Measurements from ENCODE around the gene TUBB2A. TPM values are rescaled to one million over a fixed set of nuclear protein-coding genes. Genes with fewer than 3 reads are reported as not detected.
"Not testable (repeated sequence)": the region's sequence is repeated elsewhere in the genome, so short reads cannot be mapped to it uniquely, and the experiment has no call there.

TUBB2A gene
- total RNA-seq, 1 donor from 2014 or later, result 43.5 TPM

DNA sequence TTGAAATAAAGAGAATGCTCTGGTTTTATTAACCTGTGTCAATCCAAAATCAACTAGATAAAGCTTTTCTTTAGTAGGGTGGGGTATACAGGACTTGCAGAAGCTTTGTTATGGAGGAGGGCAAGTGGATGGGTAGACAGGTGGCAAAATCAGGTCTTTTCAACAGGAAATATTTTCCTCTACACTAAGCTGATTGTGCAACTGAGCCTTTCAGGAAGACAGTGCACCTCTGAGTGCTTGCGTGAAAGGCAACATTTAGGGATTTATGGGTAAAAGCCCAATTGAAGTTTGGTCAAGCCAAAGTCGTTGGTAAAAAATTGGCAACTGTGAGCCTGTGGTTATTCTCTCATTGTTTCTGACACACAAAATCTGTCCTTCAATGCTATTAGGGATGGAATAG, 23.8 kb upstream of the TUBB2A start:
- no peak for DNase-seq (ENCODE audit: low read depth in 2 of 2)

- not testable (repeated sequence) for DNase-seq (ENCODE audit: low read depth in 2 of 2)
Observed at GRCh38 chr6:3179945-3180344, 22.6 kb upstream of the TUBB2A start.

GRCh38 chr6:3178666-3179065, 21.3 kb upstream of the TUBB2A start:
- not testable (repeated sequence) for DNase-seq (ENCODE audit: low read depth in 2 of 2)

DNA sequence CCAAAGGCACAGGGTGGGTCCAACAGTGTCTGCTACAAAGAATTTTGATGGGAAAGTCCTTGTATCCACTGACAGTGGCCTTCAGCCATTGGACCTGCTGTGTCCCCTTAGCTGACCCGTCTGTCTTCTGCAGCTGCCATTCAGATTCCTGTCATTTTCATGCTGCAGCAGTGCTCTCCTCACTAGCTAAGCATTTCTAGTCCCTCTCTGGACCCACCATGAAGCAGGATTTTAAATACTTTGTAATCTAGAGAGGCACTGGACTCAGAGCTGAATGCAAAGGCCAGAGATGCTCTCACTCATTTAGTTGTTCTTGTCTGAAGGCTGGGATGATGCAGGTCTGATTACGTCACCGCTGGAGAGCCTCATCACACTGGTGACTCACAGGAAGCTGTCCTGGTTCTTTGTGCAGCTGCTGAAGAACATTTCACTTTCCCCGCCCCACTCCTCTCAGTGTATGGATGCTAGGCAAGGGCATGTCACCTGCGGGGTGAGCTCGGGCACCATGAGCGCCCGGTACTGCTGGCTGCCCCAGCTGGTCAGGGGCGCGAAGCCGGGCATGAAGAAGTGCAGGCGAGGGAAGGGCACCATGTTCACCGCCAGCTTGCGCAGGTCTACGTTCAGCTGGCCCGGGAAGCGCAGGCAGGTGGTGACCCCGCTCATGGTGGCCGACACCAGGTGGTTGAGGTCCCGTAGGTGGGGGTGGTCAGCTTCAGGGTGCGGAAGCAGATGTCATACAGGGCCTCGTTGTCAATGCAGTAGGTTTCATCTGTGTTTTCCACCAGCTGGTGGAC, 19.4 kb upstream of the TUBB2A start:
- DNase-seq (ENCODE audit: low read depth in 2 of 2), result peak; percentile 83 to 93

GRCh38 chr6:3175715-3176402, 18.5 kb upstream of the TUBB2A start:
- no peak for DNase-seq (ENCODE audit: low read depth in 2 of 2)

DNA sequence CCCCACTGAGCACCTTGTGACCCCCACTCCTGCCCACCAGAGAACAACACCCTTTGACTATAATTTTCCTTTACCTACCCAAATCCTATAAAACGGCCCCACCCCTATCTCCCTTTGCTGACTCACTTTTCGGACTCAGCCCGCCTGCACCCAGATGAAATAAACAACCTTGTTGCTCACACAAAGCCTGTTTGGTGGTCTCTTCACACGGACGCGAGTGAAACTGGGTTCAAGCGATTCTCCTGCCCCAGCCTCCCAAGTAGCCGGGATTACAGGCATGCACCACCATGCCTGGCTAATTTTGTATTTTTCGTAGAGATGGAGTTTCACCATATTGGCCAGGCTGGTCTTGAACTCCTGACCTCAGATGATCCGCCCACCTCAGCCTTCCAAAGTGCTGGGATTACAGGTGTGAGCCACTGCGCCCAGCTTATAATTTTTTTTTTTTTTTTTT, 16.3 kb upstream of the TUBB2A start:
- DNase-seq (ENCODE audit: low read depth in 2 of 2), result not testable (repeated sequence)

- DNase-seq (ENCODE audit: low read depth in 2 of 2), result not testable (repeated sequence)
Observed at GRCh38 chr6:3172789-3173188, 15.4 kb upstream of the TUBB2A start.

- DNase-seq (ENCODE audit: low read depth in 2 of 2), result not testable (repeated sequence)
Observed at GRCh38 chr6:3171313-3172175, 14.2 kb upstream of the TUBB2A start.

DNA sequence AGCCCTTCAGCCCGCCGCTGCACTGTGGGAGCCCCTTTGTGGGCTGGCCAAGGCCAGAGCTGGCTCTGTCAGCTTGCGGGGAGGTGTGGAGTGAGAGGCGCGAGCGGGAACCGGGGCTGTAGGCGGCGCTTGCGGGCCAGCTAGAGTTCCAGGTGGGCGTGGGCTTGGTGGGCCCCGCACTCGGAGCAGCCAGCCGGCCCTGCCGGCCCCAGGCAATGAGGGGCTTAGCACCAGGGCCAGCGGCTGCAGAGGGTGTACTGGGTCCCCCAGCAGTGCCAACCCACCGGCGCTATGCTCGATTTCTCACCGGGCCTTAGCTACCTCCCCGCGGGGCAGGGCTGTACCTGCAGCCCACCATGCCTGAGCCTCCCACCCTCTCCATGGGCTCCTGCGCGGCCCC, 13.3 kb upstream of the TUBB2A start:
- DNase-seq (ENCODE audit: low read depth in 2 of 2), result not testable (repeated sequence)

DNA sequence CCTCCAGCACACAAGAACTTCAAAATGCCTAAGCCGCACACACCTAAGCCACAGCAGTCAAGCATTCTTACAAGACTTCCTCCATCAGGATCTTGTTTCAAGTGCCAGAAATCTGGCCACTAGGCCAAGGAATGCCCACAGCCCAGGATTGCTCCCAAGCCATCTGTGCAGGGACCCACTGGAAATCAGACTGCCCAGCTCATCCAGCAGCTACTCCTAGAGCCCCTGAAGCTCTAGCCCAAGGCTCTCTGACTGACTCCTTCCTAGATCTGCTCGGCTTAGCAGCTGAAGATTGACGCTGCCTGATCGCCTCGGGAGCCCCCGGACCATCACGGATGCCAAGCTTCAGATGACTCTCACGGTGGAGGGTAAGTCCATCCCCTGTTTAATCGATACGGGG, 10.7 kb upstream of the TUBB2A start:
- DNase-seq (ENCODE audit: low read depth in 2 of 2), result not testable (repeated sequence)

DNA sequence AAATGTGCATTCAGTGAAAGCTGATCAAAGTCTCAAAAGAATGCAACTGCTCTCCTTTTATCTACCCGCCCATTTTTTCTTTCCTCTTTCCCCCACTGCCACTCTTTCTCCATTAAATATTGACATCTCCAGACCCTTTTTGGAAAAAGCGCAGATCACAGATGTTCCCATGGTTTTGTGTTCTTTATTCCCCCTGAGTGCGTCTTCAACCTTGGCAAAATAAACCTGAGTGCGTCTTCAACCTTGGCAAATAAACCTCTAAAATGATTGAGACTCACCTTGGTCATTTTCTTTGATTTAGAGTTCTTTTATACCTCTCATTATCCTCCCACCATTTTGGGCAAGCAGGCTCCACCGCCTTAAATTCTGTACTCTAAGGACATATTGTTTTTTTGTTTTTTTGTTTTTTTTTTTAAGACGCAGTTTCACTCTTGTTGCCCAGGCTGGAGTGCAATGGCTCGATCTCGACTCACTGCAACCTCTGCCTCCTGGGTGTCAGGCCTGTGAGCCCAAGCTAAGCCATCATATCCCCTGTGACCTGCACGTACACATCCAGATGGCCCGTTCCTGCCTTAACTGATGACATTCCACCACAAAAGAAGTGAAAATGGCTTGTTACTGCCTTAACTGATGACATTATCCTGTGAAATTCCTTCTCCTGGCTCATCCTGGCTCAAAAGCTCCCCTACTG, 9.3 kb upstream of the TUBB2A start:
- DNase-seq (ENCODE audit: low read depth in 2 of 2), result not testable (repeated sequence)

- DNase-seq (ENCODE audit: low read depth in 2 of 2), result peak in 1 of 2 donors; percentile 69
Observed at GRCh38 chr6:3165631-3166534, 8.5 kb upstream of the TUBB2A start.

- DNase-seq (ENCODE audit: low read depth in 2 of 2), result no peak
Observed at GRCh38 chr6:3164388-3164787, 7.0 kb upstream of the TUBB2A start.

DNA sequence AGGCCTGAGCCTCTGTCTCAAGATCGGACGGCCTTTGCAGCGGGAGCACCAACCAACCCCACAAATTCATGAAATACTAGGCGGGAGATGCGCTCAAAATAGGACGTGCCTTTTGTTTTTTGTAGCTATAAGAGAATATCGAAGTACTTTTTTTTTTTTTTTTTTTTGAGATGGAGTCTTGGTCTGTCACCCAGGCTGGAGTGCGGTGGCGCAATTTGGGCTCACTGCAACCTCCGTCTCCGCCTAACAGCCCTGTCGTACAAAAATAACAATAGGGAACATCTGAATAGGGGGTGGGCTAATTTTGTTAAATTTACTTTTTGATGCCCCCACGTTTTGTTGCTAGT, 5.9 kb upstream of the TUBB2A start:
- DNase-seq (ENCODE audit: low read depth in 2 of 2), result no peak

- DNase-seq (ENCODE audit: low read depth in 2 of 2), result peak; percentile 69 to 78
Observed at GRCh38 chr6:3162565-3163247, 5.4 kb upstream of the TUBB2A start.

- peak; percentile 17 for DNase-seq (ENCODE audit: low read depth in 2 of 2)
Observed at GRCh38 chr6:3162067-3162497, 4.7 kb upstream of the TUBB2A start.

- DNase-seq (ENCODE audit: low read depth in 2 of 2), result peak in 1 of 2 donors; percentile 64
Observed at GRCh38 chr6:3159805-3160781, 2.7 kb upstream of the TUBB2A start.

Measured in lung microvascular endothelial cell (primary cell).